OCI-LY1 (cell line): ENCODE measurements around the gene PCDH15.

Experiments
- H2AFZ ChIP-seq: fragments of 200-600 bp; sonication (generic), shearing (Covaris generic); 2 replicates; pipeline ENCODE4 v1.6.0; 2014; ENCODE audit warnings: antibody characterized with exemption, mild to moderate bottlenecking, low read length
- H3F3A ChIP-seq: fragments of 200-600 bp; sonication (generic), shearing (Covaris generic); 2 replicates; pipeline ENCODE4 v1.6.0; 2014; ENCODE audit warnings: mild to moderate bottlenecking, antibody characterized with exemption, low read length, moderate library complexity; ENCODE audit not compliant: insufficient read depth
- H3K27ac ChIP-seq: fragments of 200-600 bp; sonication (generic); 2 replicates; pipeline ENCODE4 v1.5.1; 2014; ENCODE audit warnings: low read length, mixed run types, mild to moderate bottlenecking, low read depth; ENCODE audit not compliant: poor library complexity, severe bottlenecking
- H3K27me3 ChIP-seq: fragments of 200-600 bp; sonication (generic); 2 replicates; pipeline ENCODE4 v1.6.0; 2014; ENCODE audit warnings: antibody characterized with exemption, mild to moderate bottlenecking, low read length, moderate library complexity; ENCODE audit not compliant: insufficient read depth
- H3K36me3 ChIP-seq: fragments of 200-600 bp; sonication (generic); 2 replicates; pipeline ENCODE4 v1.6.1; 2014; ENCODE audit warnings: mild to moderate bottlenecking, antibody characterized with exemption, low read length, moderate library complexity, mixed read lengths; ENCODE audit not compliant: insufficient read depth
- H3K4me1 ChIP-seq: fragments of 200-600 bp; sonication (generic); 2 replicates; pipeline ENCODE4 v1.5.1; 2014; ENCODE audit warnings: mild to moderate bottlenecking, low read length, moderate library complexity; ENCODE audit not compliant: insufficient read depth, severe bottlenecking
- H3K4me2 ChIP-seq: fragments of 200-600 bp; sonication (generic), shearing (Covaris generic); 2 replicates; pipeline ENCODE4 v1.6.1; 2014; ENCODE audit warnings: low read length
- H3K4me3 ChIP-seq: fragments of 200-600 bp; sonication (generic); 2 replicates; pipeline ENCODE4 v1.5.1; 2014; ENCODE audit warnings: low read length, low read depth, mild to moderate bottlenecking, mixed read lengths; ENCODE audit not compliant: poor library complexity, severe bottlenecking
- H3K79me2 ChIP-seq: fragments of 200-600 bp; shearing (Covaris generic); 2 replicates; pipeline ENCODE4 v1.6.1; 2016; ENCODE audit warnings: mixed run types, low read length, mixed read lengths; ENCODE audit not compliant: insufficient read depth
- H3K9ac ChIP-seq: fragments of 200-600 bp; sonication (generic), shearing (Covaris generic); 2 replicates; pipeline ENCODE4 v1.6.1; 2014; ENCODE audit warnings: mild to moderate bottlenecking, low read length, mixed read lengths
- H3K9me2 ChIP-seq: fragments of 200-600 bp; sonication (generic), shearing (Covaris generic); 2 replicates; pipeline ENCODE4 v1.6.1; 2014; ENCODE audit warnings: low read depth, mild to moderate bottlenecking, low read length, mixed read lengths
- H3K9me3 ChIP-seq: fragments of 200-600 bp; shearing (Covaris generic); 2 replicates; pipeline ENCODE4 v1.6.1; 2014; ENCODE audit warnings: low read length, mixed read lengths
- H4K20me1 ChIP-seq: fragments of 200-600 bp; sonication (generic), shearing (Covaris generic); 2 replicates; pipeline ENCODE4 v1.6.0; 2016; ENCODE audit warnings: mild to moderate bottlenecking, low read length; ENCODE audit not compliant: insufficient read depth
- CTCF ChIP-seq: fragments of 200-600 bp; sonication (generic), shearing (Covaris generic); IDR thresholded peaks from 2 replicates; pipeline ENCODE4 v1.5.1; 2017; ENCODE audit warnings: mild to moderate bottlenecking, antibody characterized with exemption, low read length, moderate library complexity, mixed read lengths
- EZH2 ChIP-seq: fragments of 200-600 bp; sonication (generic), shearing (Covaris generic); IDR thresholded peaks from 2 replicates; pipeline ENCODE4 v1.8.0; 2017; ENCODE audit warnings: borderline replicate concordance, mixed run types, mild to moderate bottlenecking, antibody characterized with exemption, low read length, moderate library complexity, mixed read lengths

PCDH15 gene

GRCh38 chr10:54559498-54559897 lies 241.5 kb downstream of the PCDH15 start:
- Histone ChIP-seq H3K79me2 (no peaks in the 10 kb centered on the region), H3K36me3 (no peaks in the 10 kb centered on the region), H3K4me3 (no peak overlapping the region), H4K20me1 (no peaks in the 10 kb centered on the region), H3K9ac (no peak overlapping the region), H3K9me2 (no peaks in the 10 kb centered on the region), H2AFZ (no peak overlapping the region), H3K4me1 (no peaks in the 10 kb centered on the region), H3K4me2 (no peak overlapping the region), H3K27ac (no peak overlapping the region), H3K9me3 (no peaks in the 10 kb centered on the region), H3K27me3 (no peaks in the 10 kb centered on the region), H3F3A (no peaks in the 10 kb centered on the region)
- TF ChIP-seq CTCF (no peak), EZH2 (no peak)

- Histone ChIP-seq H3K4me2 (no peak overlapping the region), H3K79me2 (no peaks in the 10 kb centered on the region), H4K20me1 (no peaks in the 10 kb centered on the region), H3K9me2 (no peaks in the 10 kb centered on the region), H3F3A (no peaks in the 10 kb centered on the region), H2AFZ (no peak overlapping the region), H3K4me3 (no peak overlapping the region), H3K9me3 (no peaks in the 10 kb centered on the region), H3K27ac (no peak overlapping the region), H3K36me3 (no peaks in the 10 kb centered on the region), H3K27me3 (no peaks in the 10 kb centered on the region), H3K4me1 (no peaks in the 10 kb centered on the region), H3K9ac (no peak overlapping the region)
- TF ChIP-seq CTCF, result no peak
- no peak for TF ChIP-seq EZH2
Measured at GRCh38 chr10:54554028-54554427, 247.0 kb downstream of the PCDH15 start.

- H3K27me3 ChIP-seq, result no peaks in the 10 kb centered on the region
- TF ChIP-seq EZH2 (no peak), CTCF (no peak)
- no peaks in the 10 kb centered on the region for H3K4me1 ChIP-seq
- H2AFZ ChIP-seq, result no peak overlapping the region
- no peaks in the 10 kb centered on the region for H3K79me2 ChIP-seq
- no peaks in the 10 kb centered on the region for H3F3A ChIP-seq
- H3K36me3 ChIP-seq, result no peaks in the 10 kb centered on the region
- H3K9ac ChIP-seq, result no peak overlapping the region
- no peak overlapping the region for H3K4me3 ChIP-seq
- H4K20me1 ChIP-seq, result no peaks in the 10 kb centered on the region
- H3K9me2 ChIP-seq, result no peaks in the 10 kb centered on the region
- H3K4me2 ChIP-seq, result no peak overlapping the region
- no peak overlapping the region for H3K27ac ChIP-seq
- no peaks in the 10 kb centered on the region for H3K9me3 ChIP-seq
Measured at GRCh38 chr10:54550016-54550415, 251.0 kb downstream of the PCDH15 start.
